K562 (cell line): ENCODE measurements around the gene SYNPO2. TPM values are rescaled to one million over a fixed set of nuclear protein-coding genes. Genes with fewer than 3 reads are reported as not detected.

Experiments used
- ATAC-seq: fragments of 200-7000 bp; cut with Tn5 transposase; 3 replicates; pipeline ENCODE4 v1.9.1; 2020; ENCODE audit warnings: moderate library complexity
- BruUV-seq: library from RNA; stranded (reverse); fragments of 400-500 nt; replicated peaks from 2 replicates; lab custom pipeline; 2021; lab: Mats Ljungman, UMichigan
- CTCF ChIA-PET: fragments of 300-600 bp; formaldehyde crosslinking; extraction: SDS; loops from one replicate; lab custom pipeline; 2021; ENCODE audit warnings: low intra/inter-chr PET ratio; lab: Yijun Ruan, JAX
- POLR2A ChIA-PET: fragments of 300-600, 350-650 bp; sonication (Branson Sonifier 250); formaldehyde crosslinking; extraction: SDS; loops from one replicate; lab custom pipeline; 2021; ENCODE audit warnings: antibody characterized with exemption, inconsistent platforms; lab: Yijun Ruan, JAX
- DNase-seq, 4 experiments: peaks; one replicate each; pipeline versions ENCODE4 v3.0.0 to v3.0.0-alpha.2; 2011 to 2018; ENCODE audit warnings: low spot score in 3 of 4, mixed read lengths in 3 of 4; ENCODE audit errors: extremely low read depth in 1 of 4
- FAIRE-seq: peaks from 2 replicates; lab custom pipeline; 2011; peaks lifted over from hg19 to GRCh38; lab: Jason Lieb, UNC
- H2AFZ ChIP-seq: 2 replicates; pipeline ENCODE4 v1.6.0; 2011; ENCODE audit warnings: low read depth, low read length, control low read depth, inconsistent platforms
- H3K27ac ChIP-seq: fragments of 200-600 bp; 3 replicates; pipeline ENCODE4 v1.8.0; 2011; ENCODE audit warnings: low read depth, mild to moderate bottlenecking, control low read depth, inconsistent platforms, low read length, moderate library complexity, mixed read lengths; ENCODE audit errors: extremely low read depth
- H3K27me3 ChIP-seq, 2 experiments: fragments of 300-600 bp in 1 of 2; 2 replicates in 1 of 2; 3 replicates in 1 of 2; pipeline versions ENCODE4 v1.6.0 to v1.8.0; 2011; ENCODE audit warnings: inconsistent platforms in 2 of 2, low read length in 2 of 2, mild to moderate bottlenecking in 1 of 2, mixed read lengths in 1 of 2, moderate library complexity in 1 of 2; ENCODE audit not compliant: control insufficient read depth in 2 of 2, insufficient read depth in 2 of 2
- H3K36me3 ChIP-seq: fragments of 300-600 bp; 3 replicates; pipeline ENCODE4 v1.8.0; 2011; ENCODE audit warnings: mild to moderate bottlenecking, low read length, inconsistent platforms; ENCODE audit not compliant: control insufficient read depth, insufficient read depth
- H3K4me1 ChIP-seq, 2 experiments: fragments of 200-600 bp in 1 of 2; replicated peaks in 1 of 2; 2 replicates in 1 of 2; 3 replicates in 1 of 2; pipeline versions ENCODE4 v1.5.1 to v1.8.0; 2011; ENCODE audit warnings: inconsistent platforms in 2 of 2, low read length in 2 of 2, mild to moderate bottlenecking in 1 of 2, mixed read lengths in 1 of 2, moderate library complexity in 1 of 2; ENCODE audit not compliant: control insufficient read depth in 2 of 2, insufficient read depth in 2 of 2
- H3K4me2 ChIP-seq: 2 replicates; pipeline ENCODE4 v1.6.1; 2011; ENCODE audit warnings: low read length, control low read depth, inconsistent platforms, mixed read lengths; ENCODE audit not compliant: insufficient read depth
- H3K4me3 ChIP-seq: fragments of 200-600 bp; sonication (generic), shearing (Covaris generic); 2 replicates; pipeline ENCODE4 v1.5.1; 2016; ENCODE audit warnings: control low read depth, inconsistent platforms
- H3K79me2 ChIP-seq: fragments of 200-600 bp; 3 replicates; pipeline ENCODE4 v1.8.0; 2011; ENCODE audit warnings: low read length, inconsistent platforms; ENCODE audit not compliant: control insufficient read depth, insufficient read depth
- H3K9ac ChIP-seq, 2 experiments: 2 replicates each; pipeline versions ENCODE4 v1.6.0 to v1.6.1; 2011; ENCODE audit warnings: low read depth in 2 of 2, low read length in 2 of 2, control low read depth in 1 of 2, inconsistent platforms in 1 of 2, mild to moderate bottlenecking in 1 of 2, mixed read lengths in 1 of 2; ENCODE audit not compliant: insufficient read depth in 1 of 2
- H3K9me1 ChIP-seq: one replicate; pipeline ENCODE4 v1.6.0; 2011; ENCODE audit warnings: inconsistent platforms, mild to moderate bottlenecking, low read length, moderate library complexity; ENCODE audit not compliant: control insufficient read depth, insufficient read depth
- H3K9me3 ChIP-seq: replicated peaks from 2 replicates; pipeline ENCODE4 v1.5.1; 2011; ENCODE audit warnings: low read depth, low read length, inconsistent platforms; ENCODE audit not compliant: control insufficient read depth, insufficient read depth
- H4K20me1 ChIP-seq: replicated peaks from 2 replicates; pipeline ENCODE4 v1.6.1; 2011; ENCODE audit warnings: low read length, inconsistent platforms, mixed read lengths; ENCODE audit not compliant: control insufficient read depth, insufficient read depth
- BRF1 ChIP-seq: IDR thresholded peaks from 3 replicates; pipeline ENCODE4 v1.6.1; 2011; ENCODE audit warnings: borderline replicate concordance, mild to moderate bottlenecking; ENCODE audit not compliant: insufficient read length; ENCODE audit errors: extremely low read depth
- CHAMP1 ChIP-seq: fragments of 450-650 bp; IDR thresholded peaks from 2 replicates; pipeline ENCODE4 v1.6.1; 2016; ENCODE audit warnings: mild to moderate bottlenecking
- CHD7 ChIP-seq: fragments of 200-600 bp; sonication (generic); IDR thresholded peaks from one replicate; pipeline ENCODE4 v1.6.1; 2012; ENCODE audit warnings: mild to moderate bottlenecking, low read depth, low read length, inconsistent platforms
- WGBS: fragments of 100-300 bp; shearing (Covaris generic); methylation state at CpG from one replicate; pipeline ENCODE4 v1.1.6; 2016; ENCODE audit warnings: low coverage, mixed read lengths; ENCODE audit not compliant: insufficient coverage; ENCODE audit errors: missing lambda C conversion rate; 5-methylcytosine and 5-hydroxymethylcytosine counted together
- in situ Hi-C: fragments of 300-500 bp; cut with MboI; formaldehyde crosslinking; loops from 4 replicates; pipeline ENCODE4 v1.15.0; 2018; ENCODE audit warnings: inconsistent platforms, mixed read lengths
- intact Hi-C: fragments of 100-400 bp; cut with micrococcal nuclease; formaldehyde crosslinking; loops from 2 replicates; pipeline ENCODE4 v1.14.2; 2022
- polyA plus RNA-seq, 8 experiments: library from polyadenylated mRNA; depleted of rRNA in 4 of 8; stranded (reverse) in 5 of 8; unstranded in 3 of 8; fragments of >200 nt; fragmentation: Nextera tagmentation in 2 of 8; fragmentation: Illumina TruSeq in 1 of 8; extraction: Ambion mirVana in 2 of 8; extraction: Trizol in 1 of 8; gene quantifications; 2 replicates each; pipeline versions ENCODE4 v1.2.1 to v1.2.3, GENCODE V29; 2011 to 2014; ENCODE audit warnings: inconsistent platforms in 1 of 8, missing spikeins in 1 of 8
- total RNA-seq, 7 experiments: library from RNA; depleted of rRNA in 6 of 7; stranded (reverse); fragments of >200 nt in 6 of 7; fragmentation: Illumina TruSeq in 2 of 7; extraction: Trizol in 2 of 7; gene quantifications; 2 replicates each; pipeline versions ENCODE4 v1.2.1 to v1.2.3, GENCODE V29; 2011 to 2021; ENCODE audit warnings: low replicate concordance in 1 of 7

Gene SYNPO2
- total and polyA plus RNA-seq, 9 of the 15 experiments (the other 6 are each of a cell fraction or from before 2014, with no cell fraction given) = 0.03 to 0.18 TPM; not detected in 7

GRCh38 chr4:119082661-119083060, 194.0 kb downstream of the SYNPO2 start:
- Histone ChIP-seq H3K4me3 (no peak overlapping the region), H2AFZ (no peak overlapping the region), H3K9ac (no peak overlapping the region), H3K4me2 (no peak overlapping the region), H3K4me1 (no peaks in the 10 kb centered on the region), H3K9me3 (no peaks in the 10 kb centered on the region), H4K20me1 (no peaks in the 10 kb centered on the region), H3K36me3 (no peaks in the 10 kb centered on the region), H3K9me1 (no peaks in the 10 kb centered on the region), H3K79me2 (no peaks in the 10 kb centered on the region), H3K27ac (no peak overlapping the region), H3K27me3 (no peaks in the 10 kb centered on the region)
- ATAC-seq = no peak
- TF ChIP-seq CHD7 = no peak
- TF ChIP-seq BRF1 = no peak
- TF ChIP-seq CHAMP1 = no peak
- BruUV-seq = no TSS peak
- intact Hi-C loops (no loop called here), in situ Hi-C loops (no loop called here)
- ChIA-PET POLR2A (no interaction called here), CTCF (no interaction called here)
- no peak for FAIRE-seq
- WGBS = 0% methylated on average over 2 of the region's 2 CpGs
- DNase-seq = no peak
